ENCODE measurements around the gene AARS2.

The AARS2 gene
- long read RNA-seq, transcript AARS2-201 (22 exons, 3,854 nt) = major isoform, 41 of 65 reads
- long read RNA-seq, partial matches to known transcripts = 2 of 65 reads
- long read RNA-seq, other reads (novel, unspliced or antisense) = 22 of 65 reads

DNA sequence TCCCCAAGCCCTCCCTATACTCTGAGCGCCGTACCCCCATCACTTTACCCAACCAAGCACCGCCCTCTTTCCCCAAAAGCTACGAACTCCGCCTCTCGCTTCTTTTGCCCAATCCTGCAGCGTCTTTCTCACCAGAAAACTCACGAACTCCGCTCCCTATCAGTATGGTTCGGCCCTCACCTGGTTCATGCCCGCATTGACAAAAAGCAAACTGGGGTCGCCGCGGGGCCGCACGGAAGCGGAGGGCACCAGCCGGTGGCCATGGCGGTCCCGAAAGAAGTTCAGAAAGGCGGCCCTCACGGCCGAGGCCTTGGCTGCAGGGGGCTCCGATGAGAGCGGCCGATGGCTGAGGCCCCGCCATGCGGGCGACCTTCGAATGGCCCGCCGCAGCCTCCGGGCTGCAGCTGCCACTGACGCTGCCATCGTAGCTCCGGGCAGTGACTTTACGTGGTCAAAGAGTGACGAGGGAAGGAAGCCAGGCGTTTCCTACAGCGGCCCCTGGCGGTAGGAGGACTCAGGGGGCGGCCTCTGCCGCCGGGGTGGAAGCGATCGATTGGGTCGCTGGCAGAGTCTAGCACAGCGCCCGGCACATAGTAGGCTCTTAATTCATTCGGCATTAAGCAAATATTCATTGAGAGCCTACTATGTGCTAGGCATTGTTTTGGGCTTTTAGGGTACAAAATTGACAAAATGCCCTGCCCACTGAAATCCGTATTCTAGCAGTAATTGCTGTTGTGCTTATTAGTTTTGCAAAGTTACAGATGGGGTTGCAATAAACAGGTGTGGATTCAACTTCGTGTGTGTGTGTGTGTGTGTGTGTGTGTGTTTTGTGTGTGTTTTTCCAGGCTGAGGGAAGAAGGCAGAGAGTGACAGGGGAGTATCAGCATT, at the start of gene AARS2:
AARS2 (minus strand) TSS at position 447 of the 888 bp plus-strand sequence; CDS start at position 423, 24 bp downstream.
- peak within 1 kb of the TSS; percentile 89 for H3K27ac ChIP-seq (replicated peaks)
- peak within 1 kb of the TSS; percentile 83 for H3K4me3 ChIP-seq (replicated peaks; ENCODE audit: insufficient read depth, low read length)
- TF ChIP-seq POLR2AphosphoS5 (IDR thresholded peaks at IDR 0.05; ENCODE audit: low read depth) (peak; percentile 93), SPI1 (IDR thresholded peaks at IDR 0.05; ENCODE audit: borderline replicate concordance, low read depth) (peak; percentile 8; the same call in 1 of the 2 replicates), GABPA (IDR thresholded peaks at IDR 0.05; ENCODE audit: low read depth) (no peak), REST (IDR thresholded peaks at IDR 0.05; ENCODE audit: insufficient replicate concordance, low read depth) (peak; percentile 74), CTCF (IDR thresholded peaks at IDR 0.05; ENCODE audit: insufficient read depth, low read length) (peak; percentile 99)
- no peaks in the 10 kb centered on the region for H3K27me3 ChIP-seq (ENCODE audit: insufficient read depth, poor library complexity, severe bottlenecking)
- DNase-seq (ENCODE audit: low read depth in 1 of 2, low spot score in 1 of 2) = peak; percentile 81 to 89

GRCh38 chr6:44361947-44362346, 48.8 kb upstream of the AARS2 start:
- Histone ChIP-seq H3K27me3 (ENCODE audit: insufficient read depth, poor library complexity, severe bottlenecking) (no peaks in the 10 kb centered on the region), H3K27ac (replicated peaks) (no peak overlapping the region), H3K4me3 (replicated peaks; ENCODE audit: insufficient read depth, low read length) (no peak overlapping the region)
- DNase-seq (ENCODE audit: low read depth in 1 of 2, low spot score in 1 of 2) = no peak
- TF ChIP-seq SPI1 (IDR thresholded peaks at IDR 0.05; ENCODE audit: borderline replicate concordance, low read depth) (no peak), GABPA (IDR thresholded peaks at IDR 0.05; ENCODE audit: low read depth) (no peak), CTCF (IDR thresholded peaks at IDR 0.05; ENCODE audit: insufficient read depth, low read length) (no peak), POLR2AphosphoS5 (IDR thresholded peaks at IDR 0.05; ENCODE audit: low read depth) (no peak), REST (IDR thresholded peaks at IDR 0.05; ENCODE audit: insufficient replicate concordance, low read depth) (no peak)

DNA sequence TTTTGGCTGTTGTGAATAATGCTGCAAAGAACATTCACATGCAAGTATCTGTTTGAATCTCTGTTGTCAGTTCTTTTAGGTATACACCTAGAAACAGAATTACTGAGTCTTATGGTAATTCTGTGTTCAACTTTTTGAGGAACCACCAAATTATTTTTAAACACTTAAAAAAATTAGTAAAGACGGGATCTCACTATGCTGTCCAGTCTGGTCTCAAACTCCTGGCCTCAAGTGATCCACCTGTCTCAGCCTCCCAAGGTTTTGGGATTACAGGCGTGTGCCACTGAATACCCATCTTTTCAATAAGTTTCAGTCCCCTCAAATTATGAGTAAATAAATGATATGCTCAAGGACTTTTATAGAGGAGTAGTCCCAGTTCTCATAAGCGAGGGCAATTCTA, 46.8 kb upstream of the AARS2 start:
- TF ChIP-seq POLR2AphosphoS5 (IDR thresholded peaks at IDR 0.05; ENCODE audit: low read depth) = no peak
- TF ChIP-seq REST (IDR thresholded peaks at IDR 0.05; ENCODE audit: insufficient replicate concordance, low read depth) = no peak
- no peak for TF ChIP-seq CTCF (IDR thresholded peaks at IDR 0.05; ENCODE audit: insufficient read depth, low read length)
- no peak for TF ChIP-seq SPI1 (IDR thresholded peaks at IDR 0.05; ENCODE audit: borderline replicate concordance, low read depth)
- no peak for TF ChIP-seq GABPA (IDR thresholded peaks at IDR 0.05; ENCODE audit: low read depth)
- Histone ChIP-seq H3K27ac (replicated peaks) (no peak overlapping the region), H3K27me3 (ENCODE audit: insufficient read depth, poor library complexity, severe bottlenecking) (no peaks in the 10 kb centered on the region), H3K4me3 (replicated peaks; ENCODE audit: insufficient read depth, low read length) (no peak overlapping the region)
- DNase-seq (ENCODE audit: low read depth in 1 of 2, low spot score in 1 of 2) = no peak

All from HL-60 (cell line).